ENCODE data around the gene TCHP.

DNA sequence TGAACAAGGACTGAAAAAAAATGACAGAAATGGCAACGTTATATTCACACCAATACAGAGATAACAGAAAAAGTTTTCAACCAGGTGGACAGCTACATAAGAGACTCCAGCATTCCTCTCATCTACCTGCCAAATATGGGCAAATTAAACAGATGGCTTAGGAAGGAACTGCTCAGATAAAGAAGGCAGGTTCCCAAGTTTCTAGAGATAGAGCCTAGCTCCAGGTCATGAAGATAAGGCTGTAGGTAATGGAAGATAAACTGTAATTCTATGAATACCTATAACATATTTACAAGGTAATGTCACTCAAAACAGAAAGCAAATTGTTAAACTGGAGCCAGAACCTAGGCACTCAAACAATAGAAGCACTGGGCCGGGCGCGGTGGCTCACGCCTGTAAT, 53.6 kb downstream of the TCHP start:
- TF ChIP-seq, protein P1, sequence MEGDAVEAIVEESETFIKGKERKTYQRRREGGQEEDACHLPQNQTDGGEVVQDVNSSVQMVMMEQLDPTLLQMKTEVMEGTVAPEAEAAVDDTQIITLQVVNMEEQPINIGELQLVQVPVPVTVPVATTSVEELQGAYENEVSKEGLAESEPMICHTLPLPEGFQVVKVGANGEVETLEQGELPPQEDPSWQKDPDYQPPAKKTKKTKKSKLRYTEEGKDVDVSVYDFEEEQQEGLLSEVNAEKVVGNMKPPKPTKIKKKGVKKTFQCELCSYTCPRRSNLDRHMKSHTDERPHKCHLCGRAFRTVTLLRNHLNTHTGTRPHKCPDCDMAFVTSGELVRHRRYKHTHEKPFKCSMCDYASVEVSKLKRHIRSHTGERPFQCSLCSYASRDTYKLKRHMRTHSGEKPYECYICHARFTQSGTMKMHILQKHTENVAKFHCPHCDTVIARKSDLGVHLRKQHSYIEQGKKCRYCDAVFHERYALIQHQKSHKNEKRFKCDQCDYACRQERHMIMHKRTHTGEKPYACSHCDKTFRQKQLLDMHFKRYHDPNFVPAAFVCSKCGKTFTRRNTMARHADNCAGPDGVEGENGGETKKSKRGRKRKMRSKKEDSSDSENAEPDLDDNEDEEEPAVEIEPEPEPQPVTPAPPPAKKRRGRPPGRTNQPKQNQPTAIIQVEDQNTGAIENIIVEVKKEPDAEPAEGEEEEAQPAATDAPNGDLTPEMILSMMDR (IDR thresholded peaks at IDR 0.05), result no peak
- TF ChIP-seq POLR2A (IDR thresholded peaks at IDR 0.05), result no peak
